ENCODE measurements around the gene ZBTB7C. TPM values are rescaled to one million over a fixed set of nuclear protein-coding genes. Genes with fewer than 3 reads are reported as not detected.

Gene ZBTB7C
- total and polyA plus RNA-seq, 2 of the 4 experiments (the other 2 are of a cell fraction): not detected

DNA sequence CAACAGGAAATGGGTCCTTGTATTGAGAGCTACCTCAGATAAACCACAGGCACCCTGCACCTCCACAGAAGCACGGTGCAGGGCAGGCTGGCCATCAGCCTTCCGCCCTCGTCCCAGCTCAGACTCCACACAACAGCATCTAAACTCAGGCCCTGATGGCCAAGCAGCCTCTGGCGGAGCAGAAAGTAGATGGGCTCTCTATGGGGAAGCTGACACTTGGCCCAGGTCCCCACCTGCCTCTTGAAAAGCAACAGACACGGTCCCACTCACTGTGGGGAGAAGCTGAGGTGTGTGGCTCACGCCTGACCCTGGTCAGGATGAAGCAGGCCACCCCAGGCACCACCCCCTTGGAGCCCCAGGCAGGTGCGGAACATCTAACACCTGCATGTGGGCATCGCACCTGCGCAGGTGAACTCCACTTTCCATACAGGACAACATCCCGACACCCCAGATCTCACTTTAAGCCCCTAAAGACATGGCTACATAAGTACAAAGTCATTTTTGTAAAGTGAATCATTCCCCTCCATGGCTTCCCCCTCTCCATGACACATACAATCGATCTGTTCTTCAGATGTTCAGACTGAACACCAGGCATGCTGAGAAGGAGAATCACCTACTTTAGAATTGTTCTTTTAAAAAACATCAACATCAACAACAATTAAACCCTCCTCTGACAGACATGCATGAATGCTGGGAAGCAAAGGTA lies 208.4 kb downstream of the ZBTB7C start:
- no TSS peak for BruUV-seq (replicated peaks)
- H4K8ac ChIP-seq (ENCODE audit: low read depth in 2 of 2, low read length in 2 of 2): no peak overlapping the region
- in situ Hi-C loops (cut with MboI; ENCODE audit: low sequenced_read_pairs) (no loop called here), dilution Hi-C loops (cut with HindIII; ENCODE audit: low sequenced_read_pairs, unreplicated experiment) (no loop called here), intact Hi-C loops (cut with micrococcal nuclease) (no loop called here)
- no peak overlapping the region for H2AFZ ChIP-seq (replicated peaks; ENCODE audit: low read length, poor library complexity)
- no peak overlapping the region for H2BK15ac ChIP-seq (ENCODE audit: low read depth, low read length)
- H3K4me3 ChIP-seq (ENCODE audit: insufficient read depth, low read depth, low read length): no peak overlapping the region
- POLR2A ChIA-PET (ENCODE audit: unreplicated experiment): no interaction called here
- H2BK120ac ChIP-seq (ENCODE audit: low read depth, low read length): no peak overlapping the region
- ATAC-seq (ENCODE audit: low read depth) (no peak), DNase-seq (no peak)
- no peaks in the 10 kb centered on the region for H3K27me3 ChIP-seq (ENCODE audit: control insufficient read depth, insufficient read depth, low read length)
- H3K4ac ChIP-seq (ENCODE audit: low read depth, low read length): no peak overlapping the region
- no peak overlapping the region for H2BK20ac ChIP-seq (ENCODE audit: low read depth, low read length)
- no peaks in the 10 kb centered on the region for H3K36me3 ChIP-seq (ENCODE audit: control insufficient read depth, insufficient read depth, low read length)
- TF ChIP-seq RFX5 (IDR thresholded peaks at IDR 0.05; ENCODE audit: low read depth, low read length) (no peak), BHLHE40 (IDR thresholded peaks at IDR 0.05; ENCODE audit: low read depth, low read length) (no peak), MAFK (IDR thresholded peaks at IDR 0.05; ENCODE audit: low read depth, low read length) (no peak)
- no peak overlapping the region for H2AK5ac ChIP-seq (ENCODE audit: low read depth, low read length)
- no peaks in the 10 kb centered on the region for H3K9me3 ChIP-seq (ENCODE audit: control insufficient read depth, insufficient read depth, low read length)
- H3K27ac ChIP-seq (ENCODE audit: insufficient read depth, low read length): no peak overlapping the region
- WGBS, 2 experiments (ENCODE audit: extremely low coverage in 2 of 2, insufficient read length in 1 of 2): 60% methylated on average over 3 of the region's 11 CpGs; no CpG with 5 or more reads in 1 of the 2 experiments
- no peaks in the 10 kb centered on the region for H3K79me1 ChIP-seq (ENCODE audit: low read depth in 1 of 2, low read length in 2 of 2)
- H3K9me1 ChIP-seq (ENCODE audit: insufficient read depth, low read length): no peaks in the 10 kb centered on the region
- H2AK9ac ChIP-seq (replicated peaks; ENCODE audit: low read depth, low read length, poor library complexity): no peak overlapping the region
- no peak overlapping the region for H3K9ac ChIP-seq (ENCODE audit: low read depth, low read length)
- no peak overlapping the region for H3K56ac ChIP-seq (ENCODE audit: extremely low read depth, insufficient read depth, low read length)
- H3K14ac ChIP-seq (replicated peaks; ENCODE audit: low read depth, low read length): no peak overlapping the region
- no peak overlapping the region for H2BK5ac ChIP-seq (ENCODE audit: low read depth, low read length, poor library complexity, severe bottlenecking)
- no peaks in the 10 kb centered on the region for H4K20me1 ChIP-seq (ENCODE audit: insufficient read depth, low read length)
- H4K91ac ChIP-seq (ENCODE audit: insufficient read depth, low read depth, low read length): no peak overlapping the region
- H3K23ac ChIP-seq (ENCODE audit: low read depth, low read length): no peak overlapping the region
- no peaks in the 10 kb centered on the region for H3K4me1 ChIP-seq (ENCODE audit: control insufficient read depth, insufficient read depth, low read length)
- H4K5ac ChIP-seq (ENCODE audit: low read depth, low read length): no peak overlapping the region
- H3K18ac ChIP-seq (ENCODE audit: low read depth, low read length): no peak overlapping the region
- H3K4me2 ChIP-seq (ENCODE audit: low read depth, low read length): no peak overlapping the region
- CTCF ChIA-PET: no interaction called here
